ENCODE data around the gene WDR37. TPM values are rescaled to one million over a fixed set of nuclear protein-coding genes. Genes with fewer than 3 reads are reported as not detected.
"Not testable (repeated sequence)": the region's sequence is repeated elsewhere in the genome, so short reads cannot be mapped to it uniquely, and the experiment has no call there.

The WDR37 gene
- total RNA-seq, 1 donor from 2014 or later: 28.0 TPM

DNA sequence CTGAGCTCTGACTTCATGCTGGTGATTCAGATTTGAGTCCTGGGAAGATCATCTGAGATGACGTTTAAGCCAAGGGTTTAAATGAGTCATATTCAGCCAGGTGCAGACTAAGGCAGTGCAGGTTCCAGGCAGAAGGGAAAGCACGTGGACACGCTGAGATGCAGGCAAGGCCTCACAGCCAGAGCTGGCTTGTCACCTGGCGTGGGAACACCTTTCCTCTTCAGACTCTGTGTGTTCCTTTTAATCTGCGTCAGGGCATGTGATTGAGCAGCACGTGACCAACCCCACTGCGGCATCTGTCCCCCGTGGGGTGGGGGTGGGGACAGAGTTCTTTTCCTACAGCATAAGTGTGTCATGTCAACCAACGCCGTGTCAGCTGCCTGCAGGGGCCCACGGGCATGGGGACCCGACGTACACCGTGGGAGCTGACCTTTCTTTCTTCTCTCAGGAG lies 19.8 kb upstream of the WDR37 start:
- DNase-seq (no peak), ATAC-seq (ENCODE audit: poor library complexity) (no peak)
- intact Hi-C loops (cut with DNase I): no loop called here

DNA sequence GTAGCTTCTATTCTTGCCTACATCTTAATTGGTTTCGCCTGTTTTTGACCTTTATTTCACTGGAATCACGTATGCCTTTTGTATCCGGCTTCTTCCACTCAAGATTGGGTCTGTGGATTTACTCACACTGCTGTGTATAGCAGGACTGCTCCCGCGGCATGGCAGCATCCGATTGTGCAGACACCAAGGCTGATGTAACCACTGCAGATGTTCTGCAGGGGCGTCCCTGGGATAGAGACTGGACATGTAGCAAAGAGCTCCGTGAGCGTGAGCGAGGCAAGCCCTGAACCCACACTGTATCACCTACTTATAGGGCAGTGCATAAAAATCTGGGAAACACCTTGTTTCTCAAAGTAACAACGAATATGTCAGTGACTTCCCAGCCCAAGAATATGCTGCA lies 19.1 kb upstream of the WDR37 start:
- ATAC-seq (ENCODE audit: poor library complexity): no peak
- intact Hi-C loops (cut with DNase I): no loop called here
- no peak for DNase-seq

DNA sequence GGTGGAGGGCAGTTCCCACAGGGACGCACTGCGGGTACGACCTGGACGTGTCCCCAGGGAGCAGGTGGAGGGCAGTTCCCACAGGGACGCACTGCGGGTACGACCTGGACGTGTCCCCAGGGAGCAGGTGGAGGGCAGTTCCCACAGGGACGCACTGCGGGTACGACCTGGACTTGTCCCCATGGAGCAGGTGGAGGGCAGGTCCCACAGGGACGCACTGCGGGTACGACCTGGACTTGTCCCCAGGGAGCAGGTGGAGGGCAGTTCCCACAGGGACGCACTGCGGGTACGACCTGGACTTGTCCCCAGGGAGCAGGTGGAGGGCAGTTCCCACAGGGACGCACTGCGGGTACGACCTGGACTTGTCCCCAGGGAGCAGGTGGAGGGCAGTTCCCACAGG lies 17.4 kb upstream of the WDR37 start:
- DNase-seq; intact Hi-C loops (cut with DNase I); ATAC-seq (ENCODE audit: poor library complexity): not testable (repeated sequence)

- DNase-seq (no peak), ATAC-seq (ENCODE audit: poor library complexity) (no peak)
- intact Hi-C loops (cut with DNase I): no loop called here
These were observed 16.1 kb upstream of the WDR37 start for GRCh38 chr10:1040133-1040532.

DNA sequence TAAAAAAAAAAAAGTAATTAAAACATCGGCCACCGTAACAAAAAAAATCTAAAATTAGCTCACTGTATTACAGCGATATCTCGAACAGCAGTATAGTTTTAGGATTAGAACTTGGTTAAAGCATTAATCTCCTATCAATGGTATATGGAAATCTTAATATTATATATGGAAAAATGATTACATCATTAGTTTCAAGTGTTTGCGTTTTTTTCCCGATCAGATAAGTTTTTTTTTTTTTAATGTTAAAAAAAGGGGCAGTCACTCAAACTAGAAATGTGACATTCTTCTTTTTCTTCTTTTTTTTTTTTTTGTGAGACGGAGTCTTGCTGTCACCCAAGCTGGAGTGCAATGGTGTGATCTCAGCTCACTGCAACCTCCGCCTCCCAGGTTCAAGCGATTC lies 14.7 kb upstream of the WDR37 start:
- DNase-seq (no peak), ATAC-seq (ENCODE audit: poor library complexity) (no peak)
- intact Hi-C loops (cut with DNase I): no loop called here

DNA sequence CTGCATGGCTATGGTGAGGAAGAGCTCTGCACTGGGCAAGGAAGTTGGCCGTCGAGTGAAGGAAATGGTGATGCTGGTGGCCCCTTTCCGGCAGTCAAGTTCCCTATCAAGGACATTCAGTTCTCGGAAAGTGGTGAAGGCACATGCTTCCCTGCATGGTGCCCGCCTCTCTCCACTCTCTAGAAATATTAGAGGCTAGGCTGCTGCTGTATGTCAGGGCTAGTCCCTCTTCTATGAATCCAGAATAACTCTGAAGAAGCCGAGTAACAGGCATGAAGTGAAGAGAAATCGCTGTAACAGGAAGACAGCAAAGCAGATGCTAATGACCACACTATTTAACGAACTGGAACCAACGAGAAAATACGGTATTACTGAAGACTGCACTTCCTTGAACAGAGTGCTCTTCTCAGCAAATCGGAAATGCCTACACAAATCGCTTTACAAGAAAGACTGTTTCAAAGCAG lies 12.6 kb upstream of the WDR37 start:
- DNase-seq: peak; percentile 59
- ATAC-seq (ENCODE audit: poor library complexity): peak; percentile 62
- intact Hi-C loops (cut with DNase I): no loop called here

DNA sequence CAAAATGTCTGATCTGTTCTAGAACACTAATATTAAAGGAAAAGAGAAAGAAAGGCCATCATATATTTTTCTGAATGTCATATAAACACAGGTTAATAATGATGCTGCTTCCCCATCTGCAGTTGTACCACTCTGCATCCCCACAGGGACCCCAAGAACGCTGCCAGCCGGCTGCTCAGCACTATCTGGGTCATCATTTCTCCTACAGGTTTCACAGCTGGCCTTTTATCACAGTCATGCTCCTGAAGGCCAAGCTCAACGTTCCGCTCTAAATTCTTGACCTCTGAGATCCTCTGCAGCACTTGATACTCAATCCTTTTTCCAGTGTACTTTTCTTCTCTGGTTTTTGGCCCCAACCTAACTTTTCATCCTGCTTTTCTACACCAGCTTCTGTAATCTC lies 12.0 kb upstream of the WDR37 start:
- DNase-seq (no peak), ATAC-seq (ENCODE audit: poor library complexity) (no peak)
- intact Hi-C loops (cut with DNase I): no loop called here

DNA sequence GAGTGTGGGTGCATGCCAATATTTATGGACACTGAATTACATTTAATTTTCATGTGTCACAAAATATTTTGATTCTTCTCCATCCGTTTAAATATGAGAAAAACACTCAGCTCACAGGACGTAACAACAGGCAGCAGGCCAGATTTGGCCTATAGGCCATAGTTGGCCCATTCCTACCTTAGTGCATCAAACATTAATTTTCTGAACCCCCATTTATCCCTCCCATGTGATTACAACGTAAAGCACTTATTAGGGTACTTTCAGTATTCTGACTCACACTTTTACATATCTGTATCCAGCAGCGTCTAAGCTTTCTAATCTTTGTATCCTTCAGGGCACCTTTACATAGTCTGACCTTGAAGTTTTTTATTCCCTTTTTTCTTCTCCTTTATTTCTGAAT lies 11.2 kb upstream of the WDR37 start:
- intact Hi-C loops (cut with DNase I): no loop called here
- ATAC-seq (ENCODE audit: poor library complexity) (no peak), DNase-seq (no peak)

DNA sequence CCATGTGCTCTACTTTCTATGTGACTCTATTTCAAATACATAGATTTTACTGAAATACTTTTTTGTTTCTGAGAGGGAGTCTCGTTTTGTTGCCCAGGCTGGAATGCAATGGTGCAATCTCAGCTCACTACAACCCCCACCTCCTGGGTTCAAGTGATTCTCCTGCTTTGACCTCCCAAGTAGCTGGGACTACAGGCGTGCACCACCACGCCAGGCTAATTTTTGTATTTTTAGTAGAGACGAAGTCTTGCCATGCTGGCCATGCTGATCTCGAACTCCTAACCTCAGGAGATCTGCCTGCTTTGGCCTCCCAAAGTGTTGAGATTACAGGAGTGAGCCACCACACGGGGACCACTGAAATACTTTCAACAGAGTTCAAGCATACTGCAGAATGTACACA lies 10.8 kb upstream of the WDR37 start:
- DNase-seq (no peak), ATAC-seq (ENCODE audit: poor library complexity) (no peak)
- intact Hi-C loops (cut with DNase I): no loop called here

GRCh38 chr10:1047937-1048336 lies 8.2 kb upstream of the WDR37 start:
- ATAC-seq (ENCODE audit: poor library complexity) (no peak), DNase-seq (no peak)
- intact Hi-C loops (cut with DNase I): no loop called here

DNA sequence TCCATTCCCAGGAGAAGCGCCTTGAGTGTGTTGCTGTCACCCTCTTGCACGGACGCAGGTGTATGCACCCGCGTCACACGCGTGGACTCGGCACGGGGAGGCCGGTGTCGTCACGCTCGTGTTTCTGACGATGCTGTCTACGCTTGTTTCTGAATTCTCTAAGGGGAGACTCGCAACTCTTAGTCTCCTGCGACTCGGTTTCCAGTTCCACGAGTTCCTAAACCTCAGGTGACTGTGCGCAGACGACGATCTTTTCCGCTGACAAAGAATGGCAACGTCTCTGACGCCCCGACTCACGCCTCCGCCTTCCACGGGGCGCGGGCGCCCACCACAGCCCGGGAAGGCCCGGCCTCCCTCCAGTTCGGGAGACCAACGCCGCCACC lies 7.8 kb upstream of the WDR37 start:
- peak; percentile 24 for ATAC-seq (ENCODE audit: poor library complexity)
- peak; percentile 60 for DNase-seq
- intact Hi-C loops (cut with DNase I): no loop called here

- DNase-seq (peak; percentile 98), ATAC-seq (ENCODE audit: poor library complexity) (peak; percentile 97)
- intact Hi-C loops (cut with DNase I): no loop called here
These were observed 7.3 kb upstream of the WDR37 start, which contains the start of gene IDI1 for GRCh38 chr10:1048732-1049424. IDI1 (minus strand) TSS chr10:1049119; CDS start chr10:1049003, 116 bp downstream.

DNA sequence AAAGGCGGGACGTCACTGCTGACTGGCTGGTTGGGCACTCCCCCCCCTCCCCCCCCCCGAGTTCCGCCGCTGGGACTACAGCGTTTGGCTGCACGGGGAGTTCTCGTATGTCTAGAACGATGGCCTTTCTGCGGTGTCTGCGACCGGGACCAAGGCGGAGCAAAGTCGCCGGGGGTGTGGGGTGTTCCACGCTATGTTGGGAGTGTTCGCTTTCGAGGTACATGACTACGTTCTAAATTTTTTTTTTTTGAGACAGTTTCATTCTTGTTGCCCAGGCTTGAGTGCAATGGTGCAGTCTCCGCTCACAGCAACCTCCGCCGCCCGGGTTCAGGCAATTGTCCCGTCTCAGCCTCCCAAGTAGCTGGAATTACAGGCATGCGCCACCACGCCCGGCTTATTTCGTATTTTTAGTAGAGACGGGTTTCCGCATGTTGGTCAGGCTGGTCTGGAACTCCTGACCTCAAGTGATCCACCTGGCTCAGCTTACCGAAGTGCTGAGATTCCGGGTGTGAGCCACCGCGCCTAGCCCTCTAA lies 6.7 kb upstream of the WDR37 start:
- intact Hi-C loops (cut with DNase I): no loop called here
- ATAC-seq (ENCODE audit: poor library complexity) (no peak), DNase-seq (no peak)

DNA sequence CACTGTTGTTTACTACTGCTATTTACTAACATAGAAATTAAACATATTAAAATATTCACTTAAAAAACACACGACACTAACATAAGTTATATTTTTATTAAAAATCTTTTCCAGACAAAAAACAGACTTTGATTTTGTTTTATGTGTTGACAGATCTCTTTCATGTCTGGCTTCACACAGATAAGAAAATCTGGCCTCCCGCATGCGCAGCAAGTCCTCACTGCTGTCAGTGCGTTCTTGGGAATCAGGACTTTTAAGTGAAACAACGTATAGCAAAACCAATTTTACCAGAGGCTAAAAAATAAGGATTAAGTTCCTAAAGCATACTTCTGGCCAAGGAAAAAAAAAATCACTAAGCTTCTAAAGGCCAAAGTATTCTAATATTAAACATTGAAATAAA lies 6.0 kb upstream of the WDR37 start:
- no peak for ATAC-seq (ENCODE audit: poor library complexity)
- intact Hi-C loops (cut with DNase I): no loop called here

DNA sequence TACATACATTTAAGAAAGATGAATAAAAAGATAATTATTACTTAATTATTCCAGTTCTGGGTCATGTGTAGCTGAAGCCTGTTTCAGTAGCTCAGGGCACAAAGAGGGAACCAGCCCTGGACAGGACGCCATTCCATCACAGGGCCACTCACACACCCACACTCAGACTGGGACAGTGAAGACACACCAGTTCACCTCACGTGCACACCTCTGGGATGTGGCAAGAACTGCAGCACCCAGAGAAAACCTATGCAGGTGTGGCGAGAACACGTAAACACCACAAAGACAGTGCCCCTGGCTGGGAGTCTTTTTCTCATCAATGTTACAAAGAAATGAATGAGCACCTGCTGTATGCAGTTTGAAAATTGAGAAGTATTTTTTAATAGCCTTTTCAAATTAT lies 5.6 kb upstream of the WDR37 start:
- DNase-seq (no peak), ATAC-seq (ENCODE audit: poor library complexity) (no peak)
- intact Hi-C loops (cut with DNase I): no loop called here

More for the DNA sequence above, 6.0 kb upstream of the WDR37 start:
- DNase-seq: no peak

DNA sequence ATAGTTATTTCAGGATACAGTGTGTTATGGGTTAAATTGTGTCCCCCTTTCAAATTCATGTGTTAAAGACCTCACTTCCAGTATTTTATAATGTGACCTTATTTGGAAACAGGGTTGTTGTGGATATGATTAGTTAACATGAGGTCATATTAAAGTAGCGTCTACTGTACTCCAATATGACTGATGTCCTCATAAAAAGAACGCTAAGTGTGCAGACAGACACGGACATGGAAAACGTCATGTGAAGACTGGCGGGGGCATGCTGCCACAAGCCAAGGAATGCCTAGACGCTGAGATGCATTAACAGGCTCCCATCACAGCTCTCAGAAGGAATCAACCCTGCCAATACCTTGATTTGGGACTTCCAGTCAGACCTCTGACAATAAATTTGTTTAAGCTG lies 1.5 kb upstream of the WDR37 start:
- intact Hi-C loops (cut with DNase I): no loop called here
- DNase-seq (no peak), ATAC-seq (ENCODE audit: poor library complexity) (no peak)

DNA sequence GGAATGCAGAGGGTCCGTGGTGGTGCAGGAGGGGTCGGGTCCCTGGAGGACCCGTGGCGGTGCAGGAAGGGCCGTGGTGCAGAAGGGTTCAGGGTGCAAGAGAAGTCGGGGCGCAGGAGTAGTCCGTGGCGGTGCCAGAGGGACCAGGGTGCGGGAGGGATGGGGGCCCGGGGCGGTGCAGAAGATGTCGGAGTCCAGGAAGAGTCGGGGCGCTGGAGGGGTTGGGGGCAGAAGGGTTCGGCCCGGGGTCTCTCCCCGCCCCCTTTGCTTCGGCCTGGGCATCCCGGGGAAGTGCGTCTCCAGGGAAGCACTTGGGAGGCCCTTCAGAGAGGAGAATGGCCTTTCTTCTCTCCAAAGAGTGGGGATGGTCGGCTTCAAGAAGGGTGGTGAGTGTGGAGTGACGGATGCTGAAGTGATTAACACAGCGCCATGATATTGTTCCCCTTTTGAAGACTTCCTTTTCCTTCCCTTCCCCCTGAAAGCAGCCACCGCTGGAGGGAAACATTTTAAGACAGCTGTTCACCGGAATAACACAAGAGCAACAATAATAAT lies 997 bp downstream of the WDR37 start:
- peak; percentile 25 for ATAC-seq (ENCODE audit: poor library complexity)
- intact Hi-C loops (cut with DNase I): no loop called here
- peak; percentile 45 for DNase-seq

DNA sequence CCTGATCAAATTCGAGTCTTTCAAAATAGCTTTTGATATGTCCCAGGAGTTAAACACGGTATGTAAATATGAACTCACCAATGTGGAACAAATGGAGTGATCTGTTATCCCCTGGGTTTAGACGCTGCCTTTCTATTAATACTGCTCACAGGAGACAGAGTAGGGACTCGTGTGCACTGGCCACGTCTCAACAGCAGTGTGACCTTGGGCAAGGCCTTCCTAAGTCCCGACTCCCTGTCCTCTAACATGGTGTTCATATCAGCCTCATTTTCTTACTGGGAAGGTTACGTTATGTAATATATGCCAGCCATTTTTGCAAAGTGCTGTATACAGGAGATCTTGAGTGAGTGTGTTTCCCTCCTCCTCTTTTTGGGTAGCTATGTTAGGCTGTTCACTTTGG lies 1.8 kb downstream of the WDR37 start:
- ATAC-seq (ENCODE audit: poor library complexity) (peak; percentile 59), DNase-seq (no peak)
- intact Hi-C loops (cut with DNase I): no loop called here

DNA sequence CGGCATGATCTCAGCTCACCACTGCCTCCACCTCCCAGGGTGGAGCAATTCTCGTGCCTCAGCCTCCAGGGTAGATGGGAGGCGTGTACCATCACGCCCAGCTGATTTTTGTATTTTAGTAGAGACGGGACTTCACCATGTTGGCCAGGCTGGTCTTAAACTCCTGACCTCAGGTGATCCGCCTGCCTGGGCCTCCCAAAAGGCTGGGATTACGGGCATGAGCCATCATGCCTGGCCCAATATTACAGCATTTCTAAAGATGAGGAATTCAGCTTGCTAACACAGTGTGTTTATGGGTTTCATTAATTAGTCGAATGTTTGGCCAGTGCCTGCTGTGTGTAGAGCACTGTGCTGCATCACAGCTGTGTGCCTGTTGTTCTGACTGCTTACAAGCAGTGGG lies 3.7 kb downstream of the WDR37 start:
- ATAC-seq (ENCODE audit: poor library complexity) (no peak), DNase-seq (no peak)
- intact Hi-C loops (cut with DNase I): no loop called here
